AG09319 (cell line): ENCODE results near the gene UBE2D3.
"Not testable (repeated sequence)": the region's sequence is repeated elsewhere in the genome, so short reads cannot be mapped to it uniquely, and the experiment has no call there.

Experiments
- DNase-seq: peaks from one replicate; pipeline ENCODE4 v3.0.0-alpha.2; 2010; ENCODE audit warnings: low read depth; ENCODE audit errors: extremely low read depth
- CTCF ChIP-seq: IDR thresholded peaks from 2 replicates; pipeline ENCODE4 v1.5.1; 2011; ENCODE audit warnings: low read depth, mild to moderate bottlenecking, inconsistent platforms, low read length, moderate library complexity

UBE2D3 gene

GRCh38 chr4:102826890-102827673, at the start of gene UBE2D3:
TSS of gene UBE2D3 (minus strand) at chr4:102827551. CDS start at chr4:102826508, 1,043 bp downstream.
- peak; percentile 95 for DNase-seq
- TF ChIP-seq CTCF, result peak; percentile 9

GRCh38 chr4:102871772-102872171, 44.4 kb upstream of the UBE2D3 start:
- no peak for DNase-seq
- TF ChIP-seq CTCF, result no peak

- DNase-seq, result no peak
- no peak for TF ChIP-seq CTCF
Observed at GRCh38 chr4:102869569-102870197, 42.3 kb upstream of the UBE2D3 start.

- no peak for TF ChIP-seq CTCF
- peak; percentile 74 for DNase-seq
Observed at GRCh38 chr4:102868781-102869568, 41.6 kb upstream of the UBE2D3 start, which contains the start of gene CISD2. TSS of gene CISD2 (plus strand) at chr4:102868992. CDS start at chr4:102869085, 93 bp downstream.

- no peak for DNase-seq
- TF ChIP-seq CTCF, result no peak
Observed at GRCh38 chr4:102868153-102868780, 40.9 kb upstream of the UBE2D3 start.

GRCh38 chr4:102867278-102868152, 40.2 kb upstream of the UBE2D3 start:
- DNase-seq, result no peak
- no peak for TF ChIP-seq CTCF

GRCh38 chr4:102865327-102865726, 38.0 kb upstream of the UBE2D3 start:
- not testable (repeated sequence) for DNase-seq
